HG03097 (cell line): ENCODE data around the gene KCNJ6.
"Not testable (repeated sequence)": the region's sequence is repeated elsewhere in the genome, so short reads cannot be mapped to it uniquely, and the experiment has no call there.

ENCODE experiments used
- ATAC-seq: cut with Tn5 transposase; IDR thresholded peaks from one replicate; pipeline ENCODE4 v1.9.1; 2021; ENCODE audit not compliant: unreplicated experiment, low FRiP score

KCNJ6 gene, protein sequence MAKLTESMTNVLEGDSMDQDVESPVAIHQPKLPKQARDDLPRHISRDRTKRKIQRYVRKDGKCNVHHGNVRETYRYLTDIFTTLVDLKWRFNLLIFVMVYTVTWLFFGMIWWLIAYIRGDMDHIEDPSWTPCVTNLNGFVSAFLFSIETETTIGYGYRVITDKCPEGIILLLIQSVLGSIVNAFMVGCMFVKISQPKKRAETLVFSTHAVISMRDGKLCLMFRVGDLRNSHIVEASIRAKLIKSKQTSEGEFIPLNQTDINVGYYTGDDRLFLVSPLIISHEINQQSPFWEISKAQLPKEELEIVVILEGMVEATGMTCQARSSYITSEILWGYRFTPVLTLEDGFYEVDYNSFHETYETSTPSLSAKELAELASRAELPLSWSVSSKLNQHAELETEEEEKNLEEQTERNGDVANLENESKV

DNA sequence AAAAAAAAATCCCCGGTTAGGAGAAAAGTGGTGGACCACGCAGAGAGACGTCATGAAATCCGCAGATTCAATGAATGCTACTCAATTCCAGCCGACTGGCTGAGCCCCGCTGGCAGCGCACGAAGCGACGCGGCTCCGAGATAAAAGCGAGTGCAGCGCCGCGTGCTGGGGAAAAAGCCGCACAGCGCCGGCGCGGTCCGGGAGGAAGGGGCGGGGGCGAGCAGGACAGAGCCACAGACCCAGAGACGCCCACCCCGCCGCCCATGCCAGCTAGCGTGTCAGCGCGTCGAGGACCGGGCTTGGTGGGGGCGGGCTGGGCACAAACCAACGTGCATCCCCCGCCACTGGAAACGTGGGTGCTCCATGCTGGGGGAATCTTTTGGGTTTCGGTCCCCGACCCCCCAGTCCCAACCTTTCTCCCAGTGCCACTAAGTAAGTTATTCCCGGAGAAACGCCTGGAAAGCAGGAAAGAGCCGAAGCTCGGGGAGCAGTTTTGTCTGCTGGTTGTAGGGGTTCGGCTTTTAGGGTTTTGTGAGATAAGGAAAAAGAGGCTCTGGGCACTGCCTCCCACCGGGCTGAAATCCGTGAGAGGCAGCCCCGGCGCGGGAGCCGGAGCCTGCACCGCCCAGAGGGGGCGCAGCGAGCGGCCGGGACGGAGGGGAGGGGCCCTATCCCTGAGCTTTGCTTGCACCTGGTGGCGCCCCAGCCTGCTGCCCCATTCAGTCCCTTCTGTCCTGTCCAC is at the start of gene KCNJ6:
Gene KCNJ6, minus strand, starts transcription at position 148 of the 742 bp plus-strand sequence. CDS start 75,775 bp downstream, outside the sequence.
- no peak for ATAC-seq

DNA sequence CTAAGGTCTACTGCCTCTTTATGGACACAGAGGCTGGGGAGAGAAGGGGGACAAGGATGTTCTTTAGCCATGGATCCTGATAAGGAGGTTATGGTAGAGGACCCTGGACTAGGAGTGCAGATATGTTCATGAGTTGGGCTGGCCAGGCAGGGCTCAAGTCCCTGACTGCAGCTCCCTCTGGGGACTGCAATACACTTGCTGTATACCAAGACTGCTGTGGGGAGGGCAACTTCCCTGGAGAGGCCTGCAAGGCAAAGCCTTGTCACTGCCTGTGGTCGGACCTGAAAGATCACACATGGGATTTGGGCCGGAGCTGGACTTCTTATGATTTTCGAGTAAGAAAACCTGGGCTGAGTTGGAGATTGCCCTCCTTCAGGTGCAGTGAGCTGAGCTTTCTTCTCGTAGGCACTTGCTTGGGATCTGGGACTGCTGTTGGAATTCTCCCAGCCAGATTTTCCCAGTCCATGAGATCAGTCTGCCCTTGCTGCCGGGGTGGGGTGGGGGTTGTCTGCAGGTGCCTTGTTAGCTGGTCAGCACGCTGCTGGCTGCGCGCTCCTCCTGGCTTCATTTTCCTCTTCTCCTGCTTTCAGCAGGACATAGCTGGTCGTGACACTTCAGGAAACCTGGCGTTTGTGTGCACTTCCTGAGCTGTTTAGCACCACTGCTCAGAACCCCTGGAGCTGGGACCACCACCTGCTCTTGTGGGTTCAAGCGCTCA is 49.0 kb upstream of the KCNJ6 start:
- ATAC-seq = no peak

DNA sequence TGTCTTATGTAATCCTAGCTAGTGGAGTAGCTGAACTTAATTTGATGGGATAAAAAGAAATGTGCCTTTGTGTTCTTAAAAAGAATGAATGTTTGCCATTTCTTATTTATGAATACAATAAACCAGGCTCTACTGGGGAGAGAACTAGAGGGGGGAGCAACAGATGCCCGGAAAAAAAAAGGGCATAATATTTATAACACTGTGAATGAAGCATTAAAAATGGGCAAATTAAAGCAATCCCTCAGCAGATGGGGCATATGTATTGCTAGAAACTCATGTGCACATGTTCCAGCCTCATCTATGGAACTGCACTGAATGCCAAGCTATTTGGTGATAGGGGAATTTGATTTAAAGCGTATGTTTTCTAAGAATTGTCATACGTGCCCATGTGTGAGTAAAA is 42.3 kb upstream of the KCNJ6 start:
- ATAC-seq = no peak

DNA sequence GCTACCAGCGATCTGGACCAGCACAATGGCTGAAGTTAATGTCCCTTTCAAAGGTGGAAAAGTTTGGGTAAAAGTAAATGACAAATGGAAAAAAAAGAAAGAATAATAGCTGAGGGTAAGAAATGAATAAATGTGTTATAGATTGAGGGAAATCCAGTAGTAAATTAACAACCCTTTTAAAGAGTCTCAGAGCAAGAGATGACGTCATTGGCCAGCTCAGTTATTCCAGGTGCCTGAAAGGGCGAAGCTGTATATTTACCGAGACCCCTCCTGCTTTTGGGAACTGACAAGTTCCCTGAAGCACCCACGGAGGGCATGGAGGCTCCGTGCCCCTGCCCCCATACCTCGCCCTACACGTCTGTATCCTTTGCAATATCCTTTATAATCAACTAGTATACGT is 40.5 kb upstream of the KCNJ6 start:
- no peak for ATAC-seq

DNA sequence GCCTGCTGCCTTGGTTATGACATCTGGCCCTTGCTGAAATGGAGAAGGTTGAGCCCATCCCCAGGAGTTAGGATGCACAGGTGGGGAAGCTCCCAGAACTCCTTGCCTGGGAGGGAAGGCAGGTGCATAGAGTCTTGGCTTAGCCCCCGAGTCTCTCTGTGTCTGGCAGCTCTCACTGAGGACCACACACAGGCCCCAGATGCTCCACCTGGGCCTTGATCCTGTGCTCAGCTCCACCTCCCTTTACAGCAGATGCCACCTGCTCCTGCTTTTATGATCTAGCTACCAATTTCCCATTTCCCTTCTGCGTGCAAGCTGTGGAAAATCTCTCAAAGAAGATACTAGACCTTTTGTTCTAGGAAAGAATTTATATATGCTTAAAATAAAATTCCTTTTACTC is 28.8 kb upstream of the KCNJ6 start:
- ATAC-seq = no peak

DNA sequence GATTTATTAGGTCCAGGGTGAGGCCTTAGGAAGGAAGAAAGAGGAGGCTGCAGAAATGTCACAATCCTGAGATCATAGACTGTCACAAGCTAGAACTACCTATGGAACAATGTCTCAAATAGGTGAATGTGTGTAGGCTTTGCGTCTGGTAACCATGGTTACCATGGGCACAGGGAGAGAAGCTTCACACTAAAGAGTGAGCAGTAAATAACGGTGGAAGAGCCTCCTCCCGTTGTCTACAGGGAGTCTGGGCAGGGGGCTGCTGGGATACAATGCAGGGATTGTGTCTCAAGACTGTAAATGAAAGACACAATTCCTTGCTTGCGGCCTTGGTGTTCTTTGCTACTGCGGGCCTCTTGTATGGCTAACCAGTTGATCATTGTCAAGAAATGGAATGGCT is 28.2 kb upstream of the KCNJ6 start:
- ATAC-seq = no peak

DNA sequence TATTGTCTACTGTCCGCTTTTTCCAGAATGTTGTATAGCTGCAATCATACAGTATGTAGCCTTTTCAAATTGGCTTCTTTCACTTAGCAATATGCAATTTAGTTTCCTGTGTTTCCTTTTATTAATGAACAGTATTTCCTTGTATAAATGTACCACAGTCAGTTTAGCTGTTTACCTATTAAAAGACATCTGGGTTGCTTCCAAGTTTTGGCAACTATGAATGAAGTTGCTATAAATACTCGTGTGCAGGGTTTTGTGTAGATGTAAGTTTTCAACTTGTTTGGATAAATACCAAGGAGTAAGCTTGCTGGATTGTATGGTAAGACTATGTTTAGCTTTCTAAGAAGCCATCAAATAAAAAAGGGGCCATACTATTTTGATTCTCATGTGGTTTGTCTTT is 24.4 kb upstream of the KCNJ6 start:
- no peak for ATAC-seq

DNA sequence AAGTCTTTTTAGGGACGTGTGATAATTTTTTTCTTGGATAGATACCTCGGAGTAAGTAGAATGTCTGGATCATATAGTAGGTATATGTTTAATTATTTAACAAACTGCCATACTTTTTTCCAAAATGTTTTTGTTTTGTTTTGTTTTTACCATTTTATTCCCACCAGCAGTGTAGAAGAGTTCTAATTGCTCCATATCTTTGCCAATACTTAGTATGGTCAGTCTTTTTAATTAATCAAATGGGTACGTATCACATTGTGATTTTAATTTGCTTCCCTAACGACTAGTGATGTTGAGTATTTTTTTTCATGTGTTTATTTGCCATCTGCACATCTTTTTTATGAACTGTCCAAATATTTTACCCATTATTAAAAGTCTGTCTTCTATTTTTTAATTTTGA is 23.6 kb upstream of the KCNJ6 start:
- no peak for ATAC-seq

DNA sequence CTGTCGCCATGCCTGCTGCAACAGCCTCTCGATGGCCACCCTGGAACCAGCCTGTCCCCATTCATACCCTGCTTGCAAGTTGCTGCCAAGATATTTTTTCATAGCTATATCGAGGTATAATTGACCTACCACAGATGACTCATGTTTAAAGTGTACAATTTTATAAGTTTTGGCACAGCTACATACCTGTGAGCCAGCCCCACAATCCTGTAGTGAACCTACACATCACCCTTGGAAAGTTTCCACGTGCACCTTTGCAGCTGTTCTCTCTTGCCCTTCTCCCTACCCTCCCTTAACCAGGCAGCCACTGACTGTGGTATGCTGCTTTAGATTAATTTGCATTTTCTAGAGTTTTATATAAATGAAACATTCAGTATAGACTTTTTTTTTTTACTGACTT is 23.0 kb upstream of the KCNJ6 start:
- no peak for ATAC-seq

DNA sequence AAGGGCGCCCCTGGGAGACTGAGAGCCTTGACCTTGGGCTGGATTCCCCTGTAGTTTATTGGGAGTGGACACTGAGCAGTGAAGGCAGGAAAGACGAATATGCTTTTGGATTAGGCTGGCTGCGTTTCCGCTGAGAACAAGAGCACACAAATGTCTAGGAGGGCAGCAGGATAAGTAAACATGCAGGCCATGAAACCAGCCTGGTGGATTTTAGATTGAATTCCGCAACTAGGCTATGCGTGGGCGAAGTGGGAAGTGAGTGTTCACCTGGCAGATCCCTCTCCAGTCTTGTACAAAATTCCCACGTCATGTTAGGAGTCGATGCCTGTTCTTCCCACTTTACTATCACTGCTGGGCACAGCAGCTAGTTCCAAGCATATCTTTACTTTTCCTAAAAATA is 21.4 kb upstream of the KCNJ6 start:
- ATAC-seq = no peak

DNA sequence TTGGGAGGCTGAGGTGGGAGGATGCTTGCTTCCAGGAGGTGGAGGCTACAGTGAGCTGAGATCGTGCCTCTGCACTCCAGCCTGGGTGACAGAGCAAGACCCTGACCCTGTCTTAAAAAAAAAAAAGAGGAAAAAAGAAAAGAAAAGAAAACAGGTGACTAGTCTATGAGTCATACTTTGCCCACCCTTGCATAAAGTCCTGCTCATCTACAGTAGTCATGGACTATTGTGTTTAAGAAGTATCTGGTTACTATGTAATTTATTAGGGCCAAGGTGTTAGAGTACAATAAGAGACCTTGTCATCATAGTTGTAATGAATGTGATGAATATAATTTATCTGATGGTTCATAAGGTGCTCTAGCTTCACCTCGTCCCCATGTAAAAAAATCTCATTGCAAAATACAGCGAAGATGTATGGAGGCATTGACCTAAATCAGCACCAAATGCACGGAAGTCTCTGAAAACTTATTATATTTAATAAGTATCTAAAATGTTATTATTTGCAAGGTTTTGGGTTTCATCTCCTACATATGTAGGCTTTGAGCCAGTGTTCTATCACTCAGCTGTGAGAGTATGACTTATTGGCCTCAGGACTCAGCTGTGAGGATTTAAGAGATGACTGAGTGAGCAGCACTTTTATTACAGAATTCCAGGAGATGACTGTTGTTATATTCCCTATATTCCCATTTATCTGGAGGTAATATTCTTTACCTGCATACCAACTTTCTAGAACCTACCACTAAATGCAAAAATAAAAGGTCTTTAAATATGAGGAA is 19.9 kb upstream of the KCNJ6 start:
- ATAC-seq = no peak

DNA sequence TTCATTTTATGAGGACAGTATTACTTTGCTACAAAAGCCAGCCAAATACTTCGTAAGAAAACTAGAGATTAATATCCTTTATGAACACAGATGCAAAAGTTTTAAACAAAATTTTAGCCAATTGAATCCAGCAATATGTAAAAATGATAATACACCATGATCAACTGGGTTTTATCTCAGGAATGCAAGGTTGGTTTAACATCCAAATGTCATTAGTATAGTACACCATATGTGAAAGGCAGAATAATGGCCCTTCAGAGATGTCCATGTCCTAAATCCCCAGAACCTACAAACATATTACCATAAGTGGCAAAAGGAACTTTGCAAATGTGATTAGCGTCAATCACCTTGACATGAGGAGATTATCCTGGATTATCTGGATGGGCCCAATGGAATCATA is 16.7 kb upstream of the KCNJ6 start:
- ATAC-seq = no peak

DNA sequence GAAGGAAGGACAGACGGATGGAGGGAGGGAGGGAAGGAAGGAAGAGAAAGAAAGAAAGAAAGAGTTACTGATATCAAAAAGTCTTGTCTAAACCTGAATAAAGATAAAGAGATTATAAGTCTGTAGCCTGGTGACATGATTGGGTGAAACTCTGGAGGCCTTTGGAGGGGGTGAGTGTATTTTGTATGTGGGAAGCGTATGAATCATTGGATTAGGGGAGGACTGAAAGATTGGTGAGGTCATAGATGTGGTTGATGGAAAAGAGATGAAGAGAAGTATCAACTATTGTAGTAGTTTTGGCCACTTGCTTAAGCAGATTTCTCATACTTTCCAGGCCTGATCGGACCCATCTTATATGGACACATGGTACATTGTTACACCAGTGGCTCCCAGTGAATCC is 11.5 kb upstream of the KCNJ6 start:
- ATAC-seq = no peak

DNA sequence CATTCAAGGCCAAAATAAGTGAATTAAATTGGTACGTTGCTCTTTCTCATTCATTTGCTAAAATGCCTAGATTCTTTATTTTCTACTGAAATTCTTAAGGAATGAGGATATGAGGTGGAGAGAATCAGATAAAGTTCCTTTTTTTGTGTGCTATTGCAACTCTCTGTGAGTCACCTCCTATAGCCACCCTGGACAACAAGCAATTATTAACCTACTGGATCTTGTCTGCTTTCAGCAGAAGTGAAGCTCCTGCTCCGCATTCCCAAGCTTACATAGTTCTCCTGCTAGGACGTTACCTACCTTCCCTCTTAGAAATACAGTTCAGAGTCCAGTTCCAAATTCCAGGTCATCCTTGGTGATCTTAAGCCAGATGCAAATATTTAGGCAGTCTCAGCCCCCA is 4.8 kb upstream of the KCNJ6 start:
- ATAC-seq = no peak

DNA sequence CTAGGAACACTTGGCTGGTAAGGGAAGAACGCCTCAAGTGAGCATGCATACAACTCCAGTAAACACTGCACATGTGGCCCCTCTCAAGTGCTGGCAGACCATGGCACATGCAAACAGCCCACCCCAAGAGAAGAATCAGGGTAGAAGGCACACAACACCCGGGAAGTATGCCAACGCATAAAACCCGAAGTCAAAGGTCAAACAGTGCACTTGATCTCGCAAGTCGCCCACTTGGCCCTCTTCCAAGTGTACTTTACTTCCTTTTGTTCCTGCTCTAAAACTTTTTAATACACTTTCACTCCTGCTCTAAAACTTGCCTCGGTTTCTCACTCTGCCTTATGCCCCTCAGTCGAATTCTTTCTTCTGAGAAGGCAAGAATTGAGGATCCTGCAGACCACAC is 4.0 kb upstream of the KCNJ6 start:
- not testable (repeated sequence) for ATAC-seq

DNA sequence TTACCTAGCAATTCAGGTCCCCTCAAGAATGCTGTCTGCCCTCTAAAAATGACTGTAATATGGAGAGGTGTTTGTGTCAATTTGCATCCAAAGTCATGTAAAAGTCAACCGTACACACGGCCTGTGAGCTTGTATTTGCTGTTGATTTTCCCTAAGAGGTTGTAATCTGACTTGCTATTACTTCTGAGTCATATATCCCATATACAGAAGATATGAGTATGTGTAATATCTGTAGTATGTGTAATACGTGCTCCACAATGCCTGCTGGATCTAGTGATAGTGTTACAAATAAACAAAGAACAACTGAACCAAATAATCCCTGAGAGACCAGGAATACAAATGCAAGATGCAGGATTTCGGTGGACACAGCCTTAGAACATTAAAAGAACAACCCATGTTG is 1.4 kb upstream of the KCNJ6 start:
- ATAC-seq = no peak

DNA sequence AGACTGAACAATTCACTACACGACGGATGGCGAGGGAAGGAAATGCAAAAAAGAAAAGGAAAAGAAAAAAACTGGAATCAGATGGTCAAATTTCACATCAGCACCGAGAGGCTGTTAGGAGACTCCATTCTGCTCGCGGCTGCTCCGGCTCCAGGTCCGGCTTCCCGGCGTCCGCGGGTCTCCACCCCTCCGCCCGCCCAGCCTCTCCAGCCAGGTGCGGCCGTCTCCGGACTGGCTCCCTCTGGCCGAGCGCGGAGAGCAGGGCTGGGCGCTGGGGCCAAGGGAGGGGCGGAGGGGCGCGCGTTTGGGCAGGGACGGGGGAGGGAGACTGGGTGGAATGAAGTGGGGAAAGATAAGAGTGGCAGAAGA is 332 bp downstream of the KCNJ6 start:
- no peak for ATAC-seq

DNA sequence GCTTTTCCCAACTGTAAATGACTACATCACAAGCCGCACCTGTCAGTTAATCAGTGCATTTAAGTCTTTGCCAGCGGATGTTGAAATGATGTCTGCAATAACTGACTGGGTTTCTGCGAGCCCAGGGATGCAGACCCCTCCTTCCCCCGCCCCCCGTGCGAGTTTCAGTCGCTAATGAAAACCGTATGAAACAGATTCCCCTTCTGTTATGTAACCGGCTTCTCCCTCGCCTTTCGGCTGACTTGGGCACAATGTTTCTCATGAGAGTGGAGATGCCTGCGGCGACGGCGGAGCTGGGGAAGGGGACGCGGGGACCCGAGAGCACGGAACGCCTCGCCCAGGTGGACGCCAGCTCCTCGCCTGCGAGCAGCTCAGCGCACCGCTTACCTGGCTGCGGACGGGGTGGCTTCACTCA is 753 bp downstream of the KCNJ6 start:
- no peak for ATAC-seq

DNA sequence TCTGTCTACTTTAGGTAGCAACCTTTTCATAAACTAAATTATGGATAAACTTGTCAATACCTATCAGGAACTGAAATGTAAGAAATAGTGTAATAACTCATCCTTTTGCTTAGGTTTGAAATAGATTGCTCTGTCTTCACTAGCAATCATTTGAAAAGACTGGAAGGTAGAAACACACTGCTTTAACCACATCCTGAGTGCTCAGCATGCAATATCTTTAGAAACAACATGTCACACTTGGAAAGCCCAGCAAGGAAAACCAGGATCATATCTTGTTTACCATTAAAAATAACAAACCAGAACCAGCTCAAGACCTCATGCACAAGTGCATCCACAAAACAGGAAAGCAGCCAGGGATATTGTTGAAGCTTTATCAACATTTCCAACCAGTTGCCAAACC is 3.6 kb downstream of the KCNJ6 start:
- ATAC-seq = no peak

DNA sequence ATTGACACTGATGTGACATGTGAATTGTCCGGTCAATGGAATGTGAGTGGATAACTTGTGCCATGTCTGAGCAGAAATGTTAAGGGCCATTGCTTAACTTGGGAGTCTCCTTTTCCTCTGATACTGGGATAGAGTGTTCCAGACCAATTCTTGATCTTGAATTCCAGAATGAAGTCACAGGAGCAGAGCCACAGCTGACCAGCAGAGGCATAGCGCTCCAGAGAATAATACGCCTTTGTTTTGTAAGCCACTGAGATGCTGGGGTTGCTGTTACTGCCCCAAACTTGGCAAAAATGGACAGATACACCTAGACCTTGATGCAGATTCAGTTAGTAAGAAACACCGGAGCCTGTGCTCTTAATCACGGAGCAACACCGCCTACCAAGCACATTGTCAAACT is 6.3 kb downstream of the KCNJ6 start:
- ATAC-seq = no peak

DNA sequence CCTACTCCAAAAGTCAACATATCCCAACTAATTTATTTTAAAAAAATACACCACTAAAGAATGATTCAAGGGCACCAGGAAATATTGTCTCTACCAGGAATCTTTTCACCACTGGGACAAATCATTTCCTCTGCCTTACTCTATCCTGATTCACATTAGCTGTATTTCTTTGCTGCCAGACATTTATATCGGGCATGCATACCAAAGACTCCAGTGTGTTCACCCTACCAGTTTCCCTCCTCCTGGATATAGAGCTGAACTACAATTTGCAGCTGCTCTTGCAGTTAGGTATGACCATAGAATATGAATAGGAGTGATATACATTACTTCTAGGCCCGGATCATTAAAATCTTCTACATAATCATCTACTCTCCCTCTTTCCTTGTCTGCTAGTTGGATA is 7.6 kb downstream of the KCNJ6 start:
- no peak for ATAC-seq
